Measurements from ENCODE around the gene IFT57.

GRCh38 chr3:108251265-108251664, 29.0 kb upstream of the IFT57 start:
- TF ChIP-seq CTCF (IDR thresholded peaks at IDR 0.05) = no peak
- no peak for TF ChIP-seq POLR2AphosphoS5 (IDR thresholded peaks at IDR 0.05)
